HL-60 (cell line): ENCODE results near the gene MNAT1.

Experiments
- DNase-seq, 2 experiments: peaks; one replicate each; pipeline ENCODE4 v3.0.0-alpha.2; 2010 to 2020; ENCODE audit warnings: low read depth in 1 of 2, low spot score in 1 of 2
- H3K27ac ChIP-seq: fragments of 250-450 bp; sonication (Bioruptor Pico); replicated peaks from 2 replicates; pipeline ENCODE4 v1.5.1; 2020; ENCODE audit warnings: mild to moderate bottlenecking, moderate library complexity
- H3K27me3 ChIP-seq: fragments of 250-450 bp; sonication (Bioruptor Pico); 2 replicates; pipeline ENCODE4 v1.5.1; 2021; ENCODE audit warnings: mild to moderate bottlenecking, moderate library complexity; ENCODE audit not compliant: insufficient read depth, poor library complexity, severe bottlenecking
- H3K4me3 ChIP-seq: replicated peaks from 2 replicates; pipeline ENCODE4 v1.5.1; 2011; ENCODE audit warnings: mild to moderate bottlenecking, control low read depth, low read length; ENCODE audit not compliant: insufficient read depth
- CTCF ChIP-seq: IDR thresholded peaks from one replicate; pipeline ENCODE4 v1.5.1; 2011; ENCODE audit warnings: low read length, control low read depth, inconsistent platforms; ENCODE audit not compliant: insufficient read depth
- GABPA ChIP-seq: IDR thresholded peaks from 2 replicates; pipeline ENCODE4 v1.6.1; 2012; ENCODE audit warnings: low read depth
- POLR2AphosphoS5 ChIP-seq: IDR thresholded peaks from 2 replicates; pipeline ENCODE4 v1.6.1; 2012; ENCODE audit warnings: low read depth
- REST ChIP-seq: IDR thresholded peaks from 2 replicates; pipeline ENCODE4 v1.6.1; 2012; ENCODE audit warnings: low read depth; ENCODE audit not compliant: insufficient replicate concordance
- SPI1 ChIP-seq: IDR thresholded peaks from 2 replicates; pipeline ENCODE4 v1.6.1; 2012; ENCODE audit warnings: low read depth, mild to moderate bottlenecking, borderline replicate concordance

Gene MNAT1

GRCh38 chr14:60796434-60796833 is 61.9 kb downstream of the MNAT1 start:
- Histone ChIP-seq H3K27ac (no peak overlapping the region), H3K4me3 (no peak overlapping the region), H3K27me3 (no peaks in the 10 kb centered on the region)
- DNase-seq = no peak
- no peak for TF ChIP-seq CTCF
- TF ChIP-seq GABPA = no peak
- TF ChIP-seq POLR2AphosphoS5 = no peak

GRCh38 chr14:60800409-60800808 is 65.8 kb downstream of the MNAT1 start:
- no peak for DNase-seq
- no peak overlapping the region for H3K4me3 ChIP-seq
- no peaks in the 10 kb centered on the region for H3K27me3 ChIP-seq
- H3K27ac ChIP-seq = no peak overlapping the region
- TF ChIP-seq POLR2AphosphoS5 = no peak
- TF ChIP-seq GABPA = no peak
- no peak for TF ChIP-seq CTCF
- no peak for TF ChIP-seq SPI1
- no peak for TF ChIP-seq REST

GRCh38 chr14:60803871-60804270 is 69.3 kb downstream of the MNAT1 start:
- Histone ChIP-seq H3K4me3 (no peak overlapping the region), H3K27me3 (no peaks in the 10 kb centered on the region), H3K27ac (no peak overlapping the region)
- TF ChIP-seq GABPA = no peak
- TF ChIP-seq CTCF = no peak
- TF ChIP-seq REST = no peak
- no peak for TF ChIP-seq POLR2AphosphoS5
- no peak for TF ChIP-seq SPI1
- DNase-seq = no peak

DNA sequence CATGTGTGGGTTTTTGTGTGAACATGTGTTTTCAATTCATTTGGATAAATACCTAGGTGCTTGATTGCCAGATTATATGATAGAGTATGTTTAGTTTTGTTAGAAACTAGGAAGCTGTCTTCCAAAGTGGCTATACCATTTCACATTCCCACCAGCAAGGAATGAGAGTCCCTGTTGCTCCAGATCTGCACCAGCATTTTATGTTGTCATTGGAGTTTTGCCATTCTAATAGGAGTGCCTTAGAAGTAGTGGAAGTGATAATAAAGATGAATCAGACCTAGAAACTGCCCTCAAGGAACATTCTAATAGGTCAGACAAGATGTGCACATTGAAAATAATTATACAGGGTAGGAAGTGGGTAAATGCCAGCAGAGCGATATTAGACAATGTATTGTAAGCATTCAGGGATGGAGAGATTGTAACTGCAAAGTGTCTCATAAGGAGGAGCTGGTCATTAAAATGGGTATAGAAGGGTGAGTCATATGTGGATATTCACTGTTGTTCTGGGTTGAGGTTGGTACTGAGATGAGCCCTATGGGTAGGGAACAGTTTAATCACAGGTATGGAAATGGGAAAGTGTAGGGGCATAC is 71.4 kb downstream of the MNAT1 start:
- DNase-seq = no peak
- TF ChIP-seq REST (no peak), CTCF (no peak), GABPA (no peak), POLR2AphosphoS5 (no peak), SPI1 (no peak)
- H3K4me3 ChIP-seq = no peak overlapping the region
- no peak overlapping the region for H3K27ac ChIP-seq
- no peaks in the 10 kb centered on the region for H3K27me3 ChIP-seq
